A172 (cell line): ENCODE results near the gene TBRG4. TPM values are rescaled to one million over a fixed set of nuclear protein-coding genes. Genes with fewer than 3 reads are reported as not detected.

ENCODE experiments used
- DNase-seq: peaks from one replicate; pipeline ENCODE4 v3.0.0-alpha.2; 2015; ENCODE audit warnings: low spot score
- total RNA-seq: library from RNA; depleted of rRNA; stranded (reverse); fragments of >200 nt; shearing (Covaris generic); gene quantifications from 2 replicates; pipeline ENCODE4 v1.2.3, GENCODE V29; 2014

TBRG4 gene
- total RNA-seq, 1 experiment from 2014 or later = 124 TPM

DNA sequence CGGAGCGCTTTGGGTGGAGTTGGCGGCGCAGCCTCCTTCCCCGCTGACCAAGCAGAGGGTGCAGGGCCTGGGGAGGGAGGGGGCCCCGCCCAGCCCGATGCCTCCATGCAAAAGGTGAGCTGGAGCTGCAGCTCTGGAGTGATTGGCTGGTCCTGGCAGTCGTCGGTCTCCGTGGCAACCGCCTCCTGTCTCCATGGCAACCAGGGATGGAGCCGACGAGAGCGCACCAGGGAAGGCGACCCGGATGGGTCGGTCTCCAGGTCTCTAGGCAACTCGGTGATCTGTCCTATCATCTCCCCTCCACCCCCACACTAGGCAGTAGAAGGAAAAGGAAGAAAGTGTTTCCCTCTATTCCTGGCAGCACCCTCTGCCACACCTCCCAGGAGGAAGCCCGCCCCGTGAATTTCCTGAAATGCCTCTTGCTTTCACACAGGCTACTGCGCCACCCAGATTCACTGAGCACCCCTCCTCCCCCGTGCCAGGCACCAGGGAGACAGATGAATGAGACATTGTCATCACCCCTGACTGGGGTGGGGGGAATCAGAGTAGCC is 22.1 kb downstream of the TBRG4 start:
- DNase-seq = peak; percentile 84

DNA sequence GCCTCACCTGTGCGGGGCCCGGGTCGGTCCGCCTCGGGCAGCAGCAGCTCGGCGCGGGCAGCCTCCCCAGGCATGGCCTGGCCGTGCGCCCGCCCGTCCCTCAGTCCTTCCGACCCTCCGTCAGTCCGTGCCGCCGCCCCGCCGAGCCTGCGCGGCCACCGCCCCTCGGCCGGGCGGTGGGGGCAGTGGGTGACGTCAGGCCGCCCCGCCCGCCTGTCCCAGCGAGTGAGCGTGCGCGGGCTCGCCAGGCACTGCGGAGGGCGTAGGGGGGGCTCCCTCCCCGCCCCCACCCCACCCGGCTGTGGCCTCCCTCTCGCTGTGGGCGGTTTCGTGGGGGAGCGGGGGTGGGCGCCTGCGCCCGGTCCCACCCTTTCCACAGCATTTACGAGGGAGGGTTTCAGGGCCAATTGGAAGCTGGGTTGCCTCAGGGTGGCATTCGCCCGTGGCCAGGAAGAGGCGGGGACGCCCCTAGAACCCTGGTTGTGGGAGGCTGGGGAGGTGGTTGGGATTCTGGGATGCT is 22.6 kb downstream of the TBRG4 start, which contains the start of gene NACAD:
Gene NACAD, minus strand, starts transcription at position 149 of the 520 bp plus-strand sequence. Its CDS starts 75 bp downstream, at position 74.
- DNase-seq = no peak

DNA sequence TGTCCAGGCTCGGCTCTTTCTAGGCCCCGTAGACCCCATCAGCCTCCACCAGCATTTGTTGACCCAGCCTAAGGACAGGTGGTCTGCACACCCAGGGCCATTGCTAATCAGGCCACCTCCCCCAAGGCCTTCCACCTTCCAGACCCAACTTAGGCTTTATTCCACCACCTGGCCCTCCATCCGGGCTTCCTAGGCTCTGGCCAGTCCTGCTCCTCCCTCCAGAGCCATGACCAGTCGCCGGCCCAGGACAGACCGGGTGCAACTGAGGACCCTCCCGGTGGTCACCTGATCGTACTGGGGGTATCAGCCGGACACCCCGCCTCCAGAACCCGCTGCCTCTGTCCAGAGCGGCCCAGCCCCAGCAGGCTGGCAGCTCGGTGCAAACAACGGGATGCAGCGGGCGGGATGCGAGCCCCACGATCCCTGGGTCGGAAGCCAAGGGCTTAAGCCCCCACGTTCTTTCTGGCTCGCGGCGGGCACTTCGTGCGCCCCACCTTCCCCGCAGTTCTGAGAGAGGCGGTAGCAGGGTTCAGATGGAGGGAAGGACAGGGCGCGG is 23.3 kb downstream of the TBRG4 start:
- no peak for DNase-seq

DNA sequence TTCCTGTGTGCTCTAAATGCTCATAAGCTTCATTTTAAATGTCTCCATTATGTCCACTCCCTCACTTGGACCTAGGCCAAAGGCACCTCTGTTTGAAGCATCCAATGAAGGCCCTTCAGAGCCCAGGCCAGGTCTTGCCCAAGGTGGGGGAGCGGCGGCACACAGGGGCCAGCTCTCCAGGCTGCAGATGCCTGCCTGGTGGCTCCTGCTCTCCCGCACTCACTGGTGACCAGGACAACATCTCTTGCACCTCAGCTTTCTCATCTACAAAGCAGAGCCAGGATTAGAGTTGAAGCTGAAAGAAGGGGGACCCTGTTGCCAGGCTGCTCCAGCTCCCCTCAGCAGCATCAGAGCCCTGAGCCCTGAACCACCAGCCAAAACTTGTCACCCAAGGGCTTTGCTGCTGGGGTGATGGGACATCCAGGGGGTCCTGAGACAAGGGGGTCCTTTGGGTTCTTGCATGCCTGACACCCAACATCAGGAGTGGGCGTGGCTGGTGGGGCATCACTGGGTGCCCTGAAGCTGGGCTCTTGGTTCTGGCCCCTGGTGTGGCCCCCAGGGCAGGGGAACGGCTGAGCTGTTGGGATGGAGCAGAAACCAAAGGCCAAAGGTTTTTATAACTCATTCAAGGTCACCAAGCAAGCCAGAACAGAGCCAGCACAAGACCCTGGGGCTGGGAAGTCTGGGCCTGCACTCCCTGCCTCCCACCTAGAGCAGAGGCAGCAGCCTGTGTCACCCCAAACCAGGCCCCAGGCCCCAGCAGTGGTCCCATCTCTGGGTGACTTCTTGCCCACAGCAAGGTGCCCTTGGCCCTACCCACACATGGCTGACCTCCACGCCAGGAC is 24.0 kb downstream of the TBRG4 start:
- no peak for DNase-seq

DNA sequence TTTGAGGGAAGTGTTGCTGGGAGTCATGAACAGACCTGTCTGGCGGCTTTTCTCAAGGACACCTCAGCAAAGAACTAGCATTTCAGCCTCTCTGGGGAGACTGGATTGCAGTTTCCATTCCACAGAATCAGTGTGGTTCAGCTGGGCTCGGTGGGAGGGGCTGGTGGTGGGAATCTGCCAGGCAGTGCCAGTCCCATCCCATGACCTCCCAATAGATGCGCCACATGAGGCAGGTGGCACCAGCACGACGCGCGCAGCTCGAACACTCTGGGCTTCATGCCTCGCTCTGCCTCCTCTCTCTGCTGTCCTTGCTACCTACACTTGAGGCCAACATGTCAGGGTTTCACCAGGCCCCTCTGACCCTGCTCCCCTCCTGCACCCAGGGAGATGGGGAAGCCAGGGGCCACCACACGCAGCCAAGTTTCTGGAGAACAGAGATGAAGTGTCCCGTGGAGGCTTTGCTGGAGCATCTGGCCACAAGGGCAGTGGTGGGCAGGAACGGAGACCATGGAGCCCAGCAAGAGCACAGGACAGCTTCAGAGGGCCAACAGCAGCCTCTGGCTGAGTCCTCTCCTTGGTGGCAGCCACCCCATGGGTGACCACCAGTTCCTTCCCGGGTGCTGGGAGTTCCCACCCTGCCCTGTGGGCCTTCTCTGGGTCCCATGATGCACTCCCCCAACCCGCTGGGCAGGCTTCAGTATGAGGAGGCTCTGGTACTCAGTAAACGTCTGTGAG is 25.0 kb downstream of the TBRG4 start:
- no peak for DNase-seq

DNA sequence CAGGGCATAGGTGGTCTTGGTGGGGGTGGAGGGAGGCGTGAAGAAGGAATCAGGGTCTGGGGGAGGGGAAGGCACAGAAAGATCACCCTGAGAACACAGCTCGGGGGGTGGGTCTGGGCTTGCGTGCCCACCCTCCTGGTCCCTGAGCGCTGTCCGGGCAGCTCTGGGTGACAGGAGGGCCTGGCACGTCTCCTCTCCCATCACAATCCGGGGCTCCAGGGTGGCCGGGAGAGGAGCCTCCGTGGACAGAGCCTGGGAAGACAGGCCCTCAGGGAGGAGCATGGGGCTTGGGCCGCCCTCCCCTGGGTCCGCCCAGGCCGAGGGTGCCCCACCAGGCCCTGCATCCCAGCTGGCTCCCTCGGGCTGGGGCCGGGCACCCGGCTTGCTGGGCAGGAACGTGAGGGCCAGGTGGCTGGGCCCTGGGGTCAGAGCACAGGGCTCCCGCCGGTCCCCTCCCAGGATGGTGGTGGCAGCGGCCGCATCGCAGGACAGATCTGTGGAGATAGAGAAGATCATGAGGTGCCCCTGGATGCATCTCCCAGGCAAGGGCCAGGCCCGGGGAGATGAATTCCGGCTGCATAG is 25.8 kb downstream of the TBRG4 start:
- no peak for DNase-seq

DNA sequence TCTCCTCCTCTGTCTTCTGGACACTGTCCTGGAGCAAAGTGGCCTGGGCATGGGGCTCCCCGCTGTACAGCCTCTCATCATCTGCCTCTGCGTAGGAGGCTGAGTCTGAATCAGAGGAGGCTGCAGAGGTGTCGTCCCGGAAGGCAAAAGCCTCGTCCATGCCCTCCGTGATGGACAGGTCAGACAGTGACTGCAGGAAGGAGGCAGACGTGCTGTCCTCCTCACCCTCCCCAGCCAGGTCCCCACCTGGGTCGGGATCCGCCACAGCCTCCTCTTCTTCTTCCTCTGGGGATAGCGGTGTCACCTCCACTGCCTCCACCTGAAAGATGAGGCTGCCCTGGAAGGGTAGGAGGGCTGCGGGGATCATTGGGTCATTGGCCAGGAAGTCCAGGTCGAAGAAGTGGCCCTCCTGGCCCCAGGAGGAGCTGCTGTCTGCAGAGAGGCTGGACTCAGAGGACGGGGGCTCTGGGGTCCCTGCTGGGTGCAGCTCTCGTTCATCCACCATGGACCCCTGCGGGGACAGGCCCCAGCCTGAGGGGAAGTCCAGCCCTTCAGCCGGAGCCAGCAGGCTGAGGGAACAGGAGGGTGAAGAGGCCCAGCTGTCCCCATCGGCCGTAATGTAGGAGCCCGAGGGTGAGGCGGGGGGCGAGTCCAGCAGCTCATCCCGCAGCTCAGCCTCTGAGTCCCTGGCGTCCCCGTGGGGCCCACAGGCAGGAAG is 26.4 kb downstream of the TBRG4 start:
- DNase-seq = no peak

DNA sequence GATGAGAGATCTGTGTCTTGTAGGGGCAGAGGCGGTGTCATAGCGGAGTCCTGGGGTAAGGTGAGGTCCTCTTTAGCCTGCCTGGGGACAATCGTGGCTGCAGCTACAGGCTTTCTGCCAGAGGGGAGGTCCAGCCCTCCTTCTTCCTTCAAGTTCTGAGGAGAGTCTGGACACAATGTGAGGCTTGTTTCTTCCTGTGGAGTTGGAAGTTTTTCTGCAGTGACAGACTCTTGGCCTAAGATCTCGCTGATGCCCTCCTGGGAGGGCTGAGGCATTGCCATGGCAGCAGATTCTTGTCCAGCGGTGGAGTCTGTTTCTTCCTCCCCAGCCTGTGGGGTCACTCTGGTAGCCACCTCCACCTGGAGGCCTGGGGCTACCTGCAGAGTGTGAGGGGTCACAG is 27.2 kb downstream of the TBRG4 start:
- DNase-seq = no peak

DNA sequence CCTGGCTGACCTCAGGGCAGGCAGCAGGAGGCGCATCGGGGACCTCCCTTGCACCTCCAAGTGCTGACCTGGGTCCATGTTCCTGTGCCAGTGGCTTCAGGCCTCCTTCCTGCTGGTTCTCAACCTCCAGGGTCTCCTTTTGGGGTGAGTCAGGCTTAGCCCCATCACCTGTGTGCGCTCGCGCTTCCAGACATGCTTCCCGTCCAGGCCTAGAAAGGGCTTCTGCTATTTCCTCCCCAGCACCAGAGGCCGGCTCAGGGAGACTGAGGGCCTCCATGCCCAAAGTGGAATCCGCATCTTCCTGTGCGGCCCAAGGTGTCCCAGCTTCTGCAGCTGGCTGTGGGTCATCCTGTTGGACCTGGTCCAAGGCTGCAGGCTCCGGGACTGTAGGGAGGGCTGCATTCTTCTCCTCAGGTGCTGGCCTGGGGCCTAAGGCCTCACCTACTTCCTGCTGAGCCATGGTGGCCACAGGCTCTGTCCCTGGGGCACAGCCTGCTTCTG is 28.6 kb downstream of the TBRG4 start:
- DNase-seq = peak; percentile 32

DNA sequence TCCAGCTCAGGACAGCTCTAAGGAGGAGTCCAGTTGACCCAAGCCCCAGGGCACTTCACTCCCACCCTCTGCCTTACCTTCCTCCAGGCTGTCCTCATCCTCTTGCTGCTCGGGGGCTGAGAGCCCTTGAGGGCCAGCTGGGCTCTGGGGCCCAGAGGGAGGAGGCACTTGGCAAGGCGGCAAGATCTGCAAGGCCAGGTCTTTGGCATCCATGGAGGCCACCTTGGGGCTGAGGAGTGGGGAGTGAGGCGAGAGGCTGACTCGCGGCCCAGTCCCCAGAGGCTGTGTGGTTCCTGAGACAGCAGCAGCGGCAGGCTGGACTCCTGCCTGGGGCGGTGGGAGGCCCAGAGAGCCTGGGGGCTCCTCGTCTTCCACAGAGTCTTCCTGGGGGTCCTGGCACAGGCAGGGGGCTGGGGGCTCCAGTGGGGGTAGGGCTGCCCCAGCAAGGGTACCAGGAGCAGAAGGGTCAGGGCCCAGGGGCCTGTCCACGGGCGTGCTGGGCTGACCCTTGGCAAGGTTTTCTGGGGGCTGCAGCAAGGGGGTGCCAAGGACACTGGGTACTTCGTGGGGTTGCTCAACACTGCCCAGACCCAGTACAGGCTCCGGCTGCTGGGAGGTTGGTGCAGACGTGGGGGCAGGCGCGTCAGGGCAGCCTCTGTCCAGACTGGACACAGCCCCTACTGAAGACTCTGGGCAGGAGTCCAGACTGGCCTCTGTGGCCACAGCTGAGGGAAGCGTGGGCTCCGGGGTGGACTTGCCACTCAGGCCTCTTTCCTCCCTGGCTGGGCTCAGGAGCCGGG is 29.3 kb downstream of the TBRG4 start:
- no peak for DNase-seq

DNA sequence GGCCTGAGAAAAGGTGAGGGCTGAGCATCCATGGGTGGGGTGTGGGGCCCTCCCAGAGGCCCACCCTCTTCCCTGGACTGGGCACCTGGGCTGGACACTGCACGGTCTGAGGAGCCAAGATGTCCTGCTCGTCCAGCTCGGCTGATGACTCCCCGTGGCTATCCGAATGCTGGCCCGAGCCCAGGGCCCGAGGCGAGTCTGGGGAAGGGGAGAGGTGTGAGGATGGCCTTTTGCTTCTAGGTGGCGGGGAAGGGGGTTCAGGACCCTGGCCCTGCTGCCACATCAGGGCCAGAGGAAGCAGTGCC is 29.9 kb downstream of the TBRG4 start:
- no peak for DNase-seq

DNA sequence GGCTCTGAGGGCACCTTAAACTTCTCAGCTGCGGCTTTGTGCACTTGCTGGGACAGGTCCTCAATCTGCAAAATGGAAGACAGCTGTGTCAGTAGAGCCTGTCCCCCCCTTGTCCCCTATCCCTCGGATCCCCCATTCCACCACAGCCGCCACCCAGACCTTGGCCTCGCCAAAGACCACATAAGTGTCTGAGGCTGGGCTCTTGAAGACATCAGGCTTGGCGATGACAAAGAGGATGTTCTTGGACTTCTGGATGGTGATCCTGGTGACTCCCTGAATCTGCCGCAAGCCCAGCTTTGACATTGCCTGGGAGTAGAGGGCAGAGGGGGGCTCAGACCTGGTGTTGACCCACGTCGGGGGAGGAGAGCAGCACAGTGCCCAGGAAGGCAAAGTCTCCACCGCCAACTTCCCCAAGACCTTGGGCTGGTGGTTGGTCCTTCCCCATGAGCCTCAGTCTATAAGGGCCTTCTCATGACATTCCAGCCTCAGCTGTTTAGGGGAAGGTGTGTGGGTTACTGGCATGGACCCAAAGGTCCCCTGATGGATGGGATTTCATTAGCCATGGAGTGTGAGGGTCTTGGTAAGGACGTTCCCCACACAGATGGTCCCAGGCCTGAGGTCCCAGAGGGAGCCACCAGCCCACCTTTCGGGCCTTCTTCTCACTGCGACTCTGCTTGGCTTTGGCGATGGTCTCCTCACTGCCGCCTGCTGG is 30.4 kb downstream of the TBRG4 start:
- DNase-seq = no peak

DNA sequence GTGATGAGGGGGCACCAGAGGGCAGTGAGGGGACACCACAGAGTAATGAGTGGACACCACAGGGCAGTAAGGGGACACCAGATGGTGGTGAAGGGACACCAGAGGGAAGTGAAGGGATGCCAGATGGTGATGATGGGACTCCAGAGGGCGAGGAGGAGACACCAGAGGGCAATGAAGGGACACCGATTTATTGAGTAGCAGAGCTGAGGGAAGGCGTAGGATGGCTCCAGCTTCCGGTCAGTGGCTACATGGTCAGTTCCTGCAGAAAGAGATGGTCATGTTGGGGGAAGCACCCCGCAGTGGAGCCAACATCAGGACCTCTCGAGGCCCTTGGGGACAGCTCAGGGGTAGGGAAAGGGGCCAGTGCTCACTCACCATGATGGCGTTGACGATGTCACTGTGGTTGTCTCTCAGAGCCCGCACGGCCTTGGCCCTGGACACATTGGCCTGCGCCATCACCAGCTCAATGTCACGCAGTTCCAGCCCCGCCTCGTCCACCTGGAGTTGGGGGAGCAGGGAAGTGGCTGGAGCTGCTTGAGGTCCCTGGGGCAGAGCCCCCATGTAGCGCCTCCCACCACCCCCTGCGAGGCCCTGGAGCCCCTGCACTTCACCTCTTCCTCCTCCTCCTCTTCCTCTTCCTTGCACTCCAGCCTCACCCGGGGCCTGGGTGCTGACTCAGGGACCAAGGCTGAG is 31.1 kb downstream of the TBRG4 start:
- no peak for DNase-seq

DNA sequence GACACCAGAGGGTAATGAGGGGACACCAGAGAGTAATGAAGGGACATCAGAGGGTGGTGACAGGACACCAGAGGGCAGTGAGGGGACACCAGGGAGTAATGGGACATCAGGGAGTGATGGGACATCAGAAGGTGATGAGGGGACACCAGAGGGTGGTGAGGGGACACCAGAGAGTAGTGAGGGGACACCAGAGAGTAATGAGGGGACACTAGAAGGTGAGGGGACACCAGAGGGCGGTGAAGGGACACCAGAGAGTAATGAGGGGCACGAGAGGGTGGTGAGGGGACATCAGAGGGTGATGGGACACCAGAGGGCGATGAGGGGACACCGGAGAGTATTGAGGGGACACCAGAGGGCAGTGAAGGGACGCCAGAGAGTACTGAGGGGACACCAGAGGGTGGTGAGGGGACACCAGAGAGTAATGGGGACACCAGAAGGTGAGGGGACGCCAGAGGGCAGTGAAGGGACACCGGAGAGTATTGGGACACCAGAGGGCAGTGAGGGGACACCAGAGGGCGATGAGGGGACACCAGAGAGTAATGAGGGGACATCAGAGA is 33.3 kb downstream of the TBRG4 start:
- no peak for DNase-seq

DNA sequence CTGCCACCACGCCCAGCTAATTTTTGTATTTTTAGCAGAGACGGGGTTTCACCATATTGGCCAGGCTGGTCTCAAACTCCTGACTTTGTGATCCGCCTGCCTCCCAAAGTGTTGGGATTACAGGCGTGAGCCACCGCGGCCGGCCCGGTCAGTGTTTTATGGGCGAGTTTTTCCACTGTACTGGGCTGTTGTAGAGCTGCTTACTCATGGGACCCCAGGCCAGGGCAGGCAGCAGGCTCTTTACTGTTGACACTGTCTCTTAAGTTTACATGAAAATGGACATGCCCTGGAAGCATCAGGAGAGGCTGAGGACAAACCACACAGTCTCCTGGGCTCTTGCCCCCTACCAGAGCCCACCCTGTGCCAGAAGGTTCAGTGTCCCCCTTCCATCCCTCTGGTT is 33.9 kb downstream of the TBRG4 start:
- no peak for DNase-seq

DNA sequence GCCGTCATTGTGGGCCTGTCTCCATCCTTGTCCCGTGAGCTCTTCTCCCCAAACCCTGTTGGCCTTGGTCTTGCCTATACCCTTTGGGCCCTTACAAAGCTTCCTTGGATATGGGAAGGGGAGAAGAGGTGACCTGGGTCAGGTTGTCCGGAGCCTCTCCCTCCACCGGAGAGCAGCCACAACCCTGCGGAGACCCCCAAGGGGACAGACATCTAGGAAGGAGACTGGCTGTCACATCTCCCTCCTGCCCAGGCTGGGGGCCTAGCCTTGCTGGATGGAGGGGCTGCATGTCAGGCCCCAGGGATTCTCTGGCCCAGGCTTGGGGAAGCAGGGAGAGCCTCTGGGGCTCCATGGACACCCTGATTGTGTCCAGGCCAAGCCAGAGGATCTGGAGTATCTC is 34.6 kb downstream of the TBRG4 start:
- no peak for DNase-seq

DNA sequence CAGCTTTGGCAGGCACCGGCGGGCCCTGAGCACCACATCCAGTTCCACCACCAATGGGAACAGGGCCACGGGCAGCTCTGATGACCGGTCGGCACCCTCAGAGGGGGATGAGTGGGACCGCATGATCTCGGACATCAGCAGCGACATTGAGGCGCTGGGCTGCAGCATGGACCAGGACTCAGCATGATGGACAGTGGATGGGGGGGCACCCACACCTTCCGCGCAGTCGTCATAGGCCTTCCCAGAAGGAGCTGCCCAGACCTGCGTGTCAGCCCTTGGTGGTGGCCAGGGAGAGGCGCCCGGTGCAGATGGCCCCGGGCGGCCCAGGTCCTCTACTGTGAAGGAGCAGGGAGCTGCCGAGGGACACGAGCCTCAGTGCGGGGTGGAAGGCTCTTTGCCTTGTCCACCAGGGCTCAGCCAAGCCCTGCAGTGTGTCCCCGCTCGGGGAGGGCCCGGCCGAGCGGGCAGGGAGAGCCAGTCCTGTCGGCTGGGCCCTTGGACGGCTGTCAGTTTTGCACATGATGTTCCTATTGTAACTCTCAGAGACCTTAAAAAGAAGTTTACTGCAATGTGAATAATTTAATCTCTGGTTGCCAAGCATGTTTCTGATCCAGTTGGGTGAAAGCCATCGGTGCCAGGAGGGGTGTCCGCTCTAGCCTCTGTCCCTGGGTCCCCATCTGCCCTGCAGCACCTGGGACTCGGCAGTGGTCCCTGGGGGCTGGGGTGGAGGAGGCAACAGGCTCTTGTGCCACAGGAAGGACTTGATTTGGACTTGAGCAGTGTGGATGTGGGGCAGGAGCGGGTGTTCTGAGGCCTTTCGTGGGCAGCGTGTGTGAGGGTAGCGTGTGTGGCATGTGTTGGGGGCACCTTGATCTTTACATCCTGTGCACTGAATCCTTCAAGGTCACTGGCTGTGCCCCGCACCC is 35.4 kb downstream of the TBRG4 start:
- no peak for DNase-seq

DNA sequence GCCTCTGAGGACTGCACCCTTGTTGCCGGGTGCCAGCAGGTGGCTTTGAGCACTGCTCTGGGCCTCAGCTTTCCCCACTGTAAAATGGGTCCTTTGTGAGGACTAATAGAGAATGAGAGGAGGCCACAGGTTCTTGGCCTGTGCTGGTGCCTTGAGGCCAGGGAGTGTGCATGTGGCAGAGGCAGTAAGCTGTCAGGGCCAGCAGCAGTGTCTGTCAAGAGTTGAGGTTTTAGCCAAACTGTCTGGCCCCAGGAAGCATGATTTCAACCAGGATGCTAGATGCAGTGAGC is 36.2 kb downstream of the TBRG4 start:
- no peak for DNase-seq
